ENCODE measurements around the gene SLC17A9. TPM values are rescaled to one million over a fixed set of nuclear protein-coding genes. Genes with fewer than 3 reads are reported as not detected.

Gene SLC17A9
- total and polyA plus RNA-seq, 7 donors, result 0.32 to 1.0 (median 0.88) TPM

- Histone ChIP-seq H3K27ac (no peak overlapping the region), H3K27me3 (ENCODE audit: insufficient read depth in 3 of 3, low read length in 2 of 3) (peaks cover 0 to 54% (median 10%) of the 10 kb centered on the region in 3 donors), H3K36me3 (ENCODE audit: insufficient read depth in 1 of 2, low read depth in 1 of 2) (no peaks in the 10 kb centered on the region), H3K9me3 (no peaks in the 10 kb centered on the region), H3K4me1 (no peaks in the 10 kb centered on the region), H3K4me3 (no peak overlapping the region)
- ATAC-seq (no peak), DNase-seq (no peak)
- intact Hi-C loops (cut with DNase I), result no loop called here
- TF ChIP-seq CTCF (IDR thresholded peaks at IDR 0.05), result no peak
- WGBS, 3 donors, result 58 to 60% (median 58%) methylated on average over 21 of the region's 21 CpGs
Measured at GRCh38 chr20:62968378-62969178, 16.1 kb downstream of the SLC17A9 start.

- WGBS, 3 donors, result 50 to 55% (median 51%) methylated on average over 16 of the region's 16 CpGs
- peaks cover 0 to 59% (median 11%) of the 10 kb centered on the region in 3 donors for H3K27me3 ChIP-seq (ENCODE audit: insufficient read depth in 3 of 3, low read length in 2 of 3)
- no peak overlapping the region for H3K27ac ChIP-seq
- H3K4me3 ChIP-seq, result no peak overlapping the region
- DNase-seq (no peak), ATAC-seq (no peak)
- no peaks in the 10 kb centered on the region for H3K9me3 ChIP-seq
- intact Hi-C loops (cut with DNase I), result no loop called here
- no peak for TF ChIP-seq CTCF (IDR thresholded peaks at IDR 0.05)
- H3K36me3 ChIP-seq (ENCODE audit: insufficient read depth in 1 of 2, low read depth in 1 of 2), result no peaks in the 10 kb centered on the region
- H3K4me1 ChIP-seq, result no peaks in the 10 kb centered on the region
Measured at GRCh38 chr20:62969179-62969760, 16.8 kb downstream of the SLC17A9 start.

GRCh38 chr20:62969939-62970306, 17.4 kb downstream of the SLC17A9 start:
- WGBS, 3 donors, result 66 to 76% (median 71%) methylated on average over 8 of the region's 8 CpGs
- TF ChIP-seq CTCF (IDR thresholded peaks at IDR 0.05), result no peak
- DNase-seq (no peak), ATAC-seq (no peak)
- Histone ChIP-seq H3K36me3 (ENCODE audit: insufficient read depth in 1 of 2, low read depth in 1 of 2) (no peaks in the 10 kb centered on the region), H3K27me3 (ENCODE audit: insufficient read depth in 3 of 3, low read length in 2 of 3) (peaks cover 0 to 65% (median 13%) of the 10 kb centered on the region in 3 donors), H3K4me3 (no peak overlapping the region), H3K27ac (no peak overlapping the region), H3K9me3 (no peaks in the 10 kb centered on the region), H3K4me1 (no peaks in the 10 kb centered on the region)
- intact Hi-C loops (cut with DNase I), result no loop called here

GRCh38 chr20:62970307-62971210, 18.1 kb downstream of the SLC17A9 start:
- no peak overlapping the region for H3K27ac ChIP-seq
- no peaks in the 10 kb centered on the region for H3K9me3 ChIP-seq
- 42 to 52% (median 51%) methylated on average over 31 to 33 of the region's 33 CpGs for WGBS, 3 donors
- DNase-seq (no peak), ATAC-seq (no peak)
- no peaks in the 10 kb centered on the region for H3K4me1 ChIP-seq
- TF ChIP-seq CTCF (IDR thresholded peaks at IDR 0.05), result no peak
- peaks cover 0 to 71% (median 19%) of the 10 kb centered on the region in 3 donors for H3K27me3 ChIP-seq (ENCODE audit: insufficient read depth in 3 of 3, low read length in 2 of 3)
- no peak overlapping the region for H3K4me3 ChIP-seq
- intact Hi-C loops (cut with DNase I), result no loop called here
- no peaks in the 10 kb centered on the region for H3K36me3 ChIP-seq (ENCODE audit: insufficient read depth in 1 of 2, low read depth in 1 of 2)

Data from psoas muscle (tissue), 8 donors.